Suprapubic skin (tissue), 4 donors: Measurements from ENCODE around the gene PMVK. TPM values are rescaled to one million over a fixed set of nuclear protein-coding genes. Genes with fewer than 3 reads are reported as not detected.
A peak's percentile ranks its signal among the peaks of the same experiment; 100 is the strongest.

ENCODE experiments used
- DNase-seq, 2 donors: peaks; one replicate each; pipeline ENCODE4 v3.0.0-alpha.2; 2019; ENCODE audit warnings: low spot score in 2 of 2
- H3K27ac ChIP-seq: fragments of 200-600 bp; sonication (generic); one replicate; pipeline ENCODE4 v1.5.1; 2019
- H3K27me3 ChIP-seq: fragments of 200-600 bp; sonication (generic); one replicate; pipeline ENCODE4 v1.5.1; 2019
- H3K36me3 ChIP-seq: fragments of 200-600 bp; sonication (generic); one replicate; pipeline ENCODE4 v1.5.1; 2019
- H3K4me1 ChIP-seq: fragments of 200-600 bp; sonication (generic); one replicate; pipeline ENCODE4 v1.5.1; 2019
- H3K4me3 ChIP-seq: fragments of 200-600 bp; sonication (generic); one replicate; pipeline ENCODE4 v1.5.1; 2019; ENCODE audit warnings: mild to moderate bottlenecking
- H3K9me3 ChIP-seq: fragments of 200-600 bp; sonication (generic); one replicate; pipeline ENCODE4 v1.5.1; 2019
- EP300 ChIP-seq: sonication (generic); formaldehyde crosslinking; IDR thresholded peaks from one replicate; pipeline ENCODE4 v1.6.1; 2017; ENCODE audit warnings: antibody characterized with exemption
- POLR2A ChIP-seq, 2 donors: fragments of 450-650 bp; IDR thresholded peaks; one replicate each; pipeline ENCODE4 v1.6.1; 2017; ENCODE audit warnings: antibody characterized with exemption in 2 of 2, mild to moderate bottlenecking in 2 of 2, moderate library complexity in 2 of 2
- POLR2AphosphoS5 ChIP-seq, 3 donors: sonication (generic); formaldehyde crosslinking; IDR thresholded peaks; one replicate each; pipeline ENCODE4 v1.6.1; 2017; ENCODE audit warnings: antibody characterized with exemption in 3 of 3
- WGBS: methylation state at CpG from one replicate; pipeline ENCODE4 v1.1.5; 2018; 5-methylcytosine and 5-hydroxymethylcytosine counted together
- total RNA-seq, 4 donors: library from RNA; depleted of rRNA; stranded (reverse); fragments of >200 nt; gene quantifications; one replicate each; pipeline ENCODE4 v1.1.0, GENCODE V29; 2016
- TF ChIP-seq, protein P1 (sequence below), 2 donors: fragments of 200-600 bp in 1 of 2; fragments of 450-650 bp in 1 of 2; sonication (generic) in 1 of 2; IDR thresholded peaks; one replicate each; pipeline ENCODE4 v1.5.1; 2016 to 2019; ENCODE audit warnings: antibody characterized with exemption in 2 of 2, mild to moderate bottlenecking in 1 of 2, moderate library complexity in 1 of 2

Gene PMVK
- total RNA-seq, 4 donors from 2014 or later: 19.3 to 38.0 (median 28.8) TPM

DNA sequence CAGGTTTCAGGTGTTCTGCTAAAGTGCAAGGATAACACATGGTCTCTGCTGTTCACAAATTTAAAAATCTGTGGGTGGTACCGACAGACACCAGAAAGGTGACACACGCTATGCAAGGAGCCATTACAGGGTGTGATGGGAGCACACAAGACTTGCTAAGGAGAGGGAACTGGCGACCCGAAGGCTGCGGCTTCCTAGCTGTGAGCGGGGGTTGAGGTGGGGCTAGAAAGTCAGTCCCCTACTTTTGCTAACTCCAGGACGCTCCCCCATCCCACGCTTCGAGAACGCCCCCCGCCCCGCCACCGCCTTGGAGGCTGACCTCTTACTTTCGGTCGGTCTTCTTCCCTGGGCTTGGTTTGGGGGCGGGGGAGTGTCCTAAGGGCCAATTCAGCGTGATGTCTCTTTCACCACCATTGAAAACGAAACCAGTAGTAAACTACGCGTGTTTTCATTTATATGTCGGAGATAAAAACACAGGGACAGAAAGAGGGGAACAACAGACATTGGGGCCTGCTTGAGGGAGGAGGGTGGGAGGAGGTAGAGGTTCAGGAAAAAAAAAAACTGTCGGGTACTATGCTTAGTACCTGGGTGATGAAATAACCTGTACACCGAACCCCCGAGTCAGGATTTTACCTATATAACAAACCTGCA is 39.0 kb upstream of the PMVK start:
- no peaks in the 10 kb centered on the region for H3K27me3 ChIP-seq
- no peaks in the 10 kb centered on the region for H3K36me3 ChIP-seq
- peak; percentile 86 to 88 for DNase-seq
- no peaks in the 10 kb centered on the region for H3K9me3 ChIP-seq
- peaks cover 58% of the 10 kb centered on the region for H3K4me1 ChIP-seq
- WGBS: under 1% methylated on average over 24 of the region's 24 CpGs
- peak overlapping the region; percentile 97 for H3K27ac ChIP-seq
- TF ChIP-seq POLR2A (IDR thresholded peaks at IDR 0.05) (no peak), EP300 (no peak), POLR2AphosphoS5 (IDR thresholded peaks at IDR 0.05) (no peak)
- TF ChIP-seq, protein P1, sequence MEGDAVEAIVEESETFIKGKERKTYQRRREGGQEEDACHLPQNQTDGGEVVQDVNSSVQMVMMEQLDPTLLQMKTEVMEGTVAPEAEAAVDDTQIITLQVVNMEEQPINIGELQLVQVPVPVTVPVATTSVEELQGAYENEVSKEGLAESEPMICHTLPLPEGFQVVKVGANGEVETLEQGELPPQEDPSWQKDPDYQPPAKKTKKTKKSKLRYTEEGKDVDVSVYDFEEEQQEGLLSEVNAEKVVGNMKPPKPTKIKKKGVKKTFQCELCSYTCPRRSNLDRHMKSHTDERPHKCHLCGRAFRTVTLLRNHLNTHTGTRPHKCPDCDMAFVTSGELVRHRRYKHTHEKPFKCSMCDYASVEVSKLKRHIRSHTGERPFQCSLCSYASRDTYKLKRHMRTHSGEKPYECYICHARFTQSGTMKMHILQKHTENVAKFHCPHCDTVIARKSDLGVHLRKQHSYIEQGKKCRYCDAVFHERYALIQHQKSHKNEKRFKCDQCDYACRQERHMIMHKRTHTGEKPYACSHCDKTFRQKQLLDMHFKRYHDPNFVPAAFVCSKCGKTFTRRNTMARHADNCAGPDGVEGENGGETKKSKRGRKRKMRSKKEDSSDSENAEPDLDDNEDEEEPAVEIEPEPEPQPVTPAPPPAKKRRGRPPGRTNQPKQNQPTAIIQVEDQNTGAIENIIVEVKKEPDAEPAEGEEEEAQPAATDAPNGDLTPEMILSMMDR (IDR thresholded peaks at IDR 0.05): no peak
- peak overlapping the region; percentile 73 for H3K4me3 ChIP-seq

DNA sequence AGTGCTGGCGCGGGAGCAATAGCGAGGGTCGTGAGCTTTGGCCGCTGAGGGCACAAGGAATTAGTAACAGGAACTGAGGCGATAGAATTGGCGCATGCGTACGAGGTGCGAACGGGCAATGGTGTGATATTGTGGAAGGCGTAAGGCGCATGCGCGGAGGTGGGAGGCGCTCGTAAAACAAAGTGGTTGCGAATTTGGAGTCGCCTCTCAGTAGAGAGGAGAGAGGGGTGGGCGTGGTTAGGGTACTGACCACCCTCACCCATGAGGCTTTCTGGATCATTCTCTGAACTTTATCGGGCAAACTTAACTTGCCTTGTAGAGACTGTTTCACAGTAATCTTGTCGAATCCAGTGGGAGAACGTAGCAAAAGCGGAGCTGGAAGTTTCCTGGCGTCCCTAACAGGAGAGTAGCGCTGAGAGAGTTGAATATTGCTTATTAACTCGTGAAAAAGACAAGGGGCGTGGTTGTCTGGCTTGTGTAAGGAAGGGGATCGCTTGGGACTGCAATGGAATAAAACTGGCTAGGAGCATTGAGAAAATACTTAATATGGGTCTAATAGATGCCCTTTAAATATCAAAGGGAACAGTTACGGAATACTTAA is 38.4 kb upstream of the PMVK start:
- peak overlapping the region; percentile 97 for H3K27ac ChIP-seq
- peak overlapping the region; percentile 73 for H3K4me3 ChIP-seq
- TF ChIP-seq EP300 (no peak), POLR2AphosphoS5 (IDR thresholded peaks at IDR 0.05) (peak in 2 of 3 donors; percentile 3 to 6)
- H3K36me3 ChIP-seq: no peaks in the 10 kb centered on the region
- H3K4me1 ChIP-seq: peaks cover 64% of the 10 kb centered on the region
- peak; percentile 98 for DNase-seq
- no peaks in the 10 kb centered on the region for H3K9me3 ChIP-seq
- WGBS: under 1% methylated on average over 30 of the region's 30 CpGs
- H3K27me3 ChIP-seq: no peaks in the 10 kb centered on the region

DNA sequence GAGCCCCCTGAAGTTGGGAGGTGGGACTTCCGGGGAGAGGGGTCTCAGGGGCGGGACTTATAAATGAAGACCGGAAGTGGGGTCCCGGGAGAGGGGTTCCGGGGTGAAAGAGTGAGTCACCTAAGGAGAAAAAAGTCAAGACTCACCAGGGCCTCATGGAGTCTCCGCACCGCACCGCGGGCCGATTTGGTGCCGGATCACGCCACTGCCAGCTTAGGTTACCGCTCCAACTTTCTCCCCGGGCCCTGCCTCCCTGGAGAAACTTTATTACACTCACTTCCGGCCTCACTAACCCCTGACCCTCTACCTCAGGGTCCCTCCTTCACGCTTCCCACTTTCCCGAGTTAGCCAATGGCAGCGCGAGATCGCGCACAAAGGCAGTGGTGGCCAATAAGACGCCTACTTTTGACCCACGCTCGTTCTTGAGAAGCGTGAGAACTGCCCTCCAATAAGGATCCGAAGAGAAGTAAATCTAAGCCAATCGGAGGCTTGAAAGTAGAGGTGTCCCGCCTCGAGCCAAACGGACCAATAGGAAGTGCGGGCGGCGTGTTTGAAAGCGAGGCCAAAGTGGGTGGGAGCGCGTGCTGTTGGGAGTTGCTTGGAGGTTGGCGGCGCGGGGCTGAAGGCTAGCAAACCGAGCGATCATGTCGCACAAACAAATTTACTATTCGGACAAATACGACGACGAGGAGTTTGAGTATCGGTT is 37.7 kb upstream of the PMVK start, which contains the start of gene CKS1B:
Gene CKS1B (plus strand): TSS at position 580 of the 706 bp plus-strand sequence. CDS start 65 bp downstream, at position 645.
- Histone ChIP-seq H3K27ac (peak within 1 kb of the TSS; percentile 97), H3K36me3 (no peaks in the 10 kb centered on the region), H3K9me3 (no peaks in the 10 kb centered on the region), H3K4me3 (peak within 1 kb of the TSS; percentile 73), H3K4me1 (peaks cover 71% of the 10 kb centered on the region), H3K27me3 (no peaks in the 10 kb centered on the region)
- DNase-seq: peak; percentile 99
- no peak for TF ChIP-seq POLR2A (IDR thresholded peaks at IDR 0.05)
- TF ChIP-seq, protein P1 (IDR thresholded peaks at IDR 0.05): no peak
- TF ChIP-seq POLR2AphosphoS5 (IDR thresholded peaks at IDR 0.05): peak; percentile 33 to 83 (median 73)
- WGBS: 1% methylated on average over 34 of the region's 47 CpGs

GRCh38 chr1:154973344-154974101 is 37.0 kb upstream of the PMVK start:
- DNase-seq: peak; percentile 100
- H3K9me3 ChIP-seq: no peaks in the 10 kb centered on the region
- TF ChIP-seq POLR2A (IDR thresholded peaks at IDR 0.05) (peak in 1 of 2 donors; percentile 34), EP300 (no peak), POLR2AphosphoS5 (IDR thresholded peaks at IDR 0.05) (peak in 1 of 3 donors; percentile 8)
- TF ChIP-seq, protein P1 (IDR thresholded peaks at IDR 0.05): peak in 1 of 2 donors; percentile 7
- 4% methylated on average over 37 of the region's 37 CpGs for WGBS
- peak overlapping the region; percentile 73 for H3K4me3 ChIP-seq
- no peaks in the 10 kb centered on the region for H3K27me3 ChIP-seq
- H3K36me3 ChIP-seq: peaks cover 3% of the 10 kb centered on the region
- H3K4me1 ChIP-seq: peaks cover 78% of the 10 kb centered on the region
- peak overlapping the region; percentile 97 for H3K27ac ChIP-seq

- 14% methylated on average over 18 of the region's 18 CpGs for WGBS
- peak in 1 of 2 donors; percentile 88 for DNase-seq
- peak overlapping the region; percentile 97 for H3K27ac ChIP-seq
- no peaks in the 10 kb centered on the region for H3K9me3 ChIP-seq
- peak overlapping the region; percentile 73 for H3K4me3 ChIP-seq
- peaks cover 83% of the 10 kb centered on the region for H3K4me1 ChIP-seq
- peak in 1 of 3 donors; percentile 25 for TF ChIP-seq POLR2AphosphoS5 (IDR thresholded peaks at IDR 0.05)
- TF ChIP-seq, protein P1 (IDR thresholded peaks at IDR 0.05): no peak
- H3K27me3 ChIP-seq: no peaks in the 10 kb centered on the region
- peaks cover 11% of the 10 kb centered on the region for H3K36me3 ChIP-seq
Observed at GRCh38 chr1:154972517-154973343, 36.2 kb upstream of the PMVK start.
